HG02981 (cell line): ENCODE measurements around the gene HPS1.
A peak's percentile ranks its signal among the peaks of the same experiment; 100 is the strongest.

ENCODE experiments used
- ATAC-seq: cut with Tn5 transposase; IDR thresholded peaks from one replicate; pipeline ENCODE4 v1.9.1; 2021; ENCODE audit warnings: mild to moderate bottlenecking, moderate library complexity; ENCODE audit not compliant: unreplicated experiment

Gene HPS1

GRCh38 chr10:98446661-98447221 lies at the start of gene HPS1:
Gene HPS1, minus strand, starts transcription at chr10:98446935. Its CDS starts 3,695 bp downstream, at chr10:98443240.
- peak; percentile 86 for ATAC-seq

- ATAC-seq = no peak
These were observed 46.0 kb upstream of the HPS1 start for GRCh38 chr10:98492763-98493162.

- no peak for ATAC-seq
These were observed 43.1 kb upstream of the HPS1 start for GRCh38 chr10:98489561-98490481.

GRCh38 chr10:98488669-98489430 lies 42.1 kb upstream of the HPS1 start:
- no peak for ATAC-seq

- ATAC-seq = no peak
These were observed 40.9 kb upstream of the HPS1 start for GRCh38 chr10:98487649-98488048.

- no peak for ATAC-seq
These were observed 39.7 kb upstream of the HPS1 start for GRCh38 chr10:98486421-98486820.

GRCh38 chr10:98485959-98486358 lies 39.2 kb upstream of the HPS1 start:
- no peak for ATAC-seq

GRCh38 chr10:98483658-98484057 lies 36.9 kb upstream of the HPS1 start:
- ATAC-seq = no peak

- no peak for ATAC-seq
These were observed 35.4 kb upstream of the HPS1 start for GRCh38 chr10:98482096-98482495.

GRCh38 chr10:98481404-98481945 lies 34.7 kb upstream of the HPS1 start:
- ATAC-seq = no peak

- ATAC-seq = no peak
These were observed 31.9 kb upstream of the HPS1 start for GRCh38 chr10:98478430-98479222.

- ATAC-seq = no peak
These were observed 31.1 kb upstream of the HPS1 start for GRCh38 chr10:98477861-98478260.

- peak; percentile 76 for ATAC-seq
These were observed 27.9 kb upstream of the HPS1 start for GRCh38 chr10:98474628-98475027.

- no peak for ATAC-seq
These were observed 25.5 kb upstream of the HPS1 start for GRCh38 chr10:98472196-98472595.

- ATAC-seq = no peak
These were observed 24.1 kb upstream of the HPS1 start for GRCh38 chr10:98470850-98471249.

GRCh38 chr10:98469001-98469931 lies 22.5 kb upstream of the HPS1 start:
- no peak for ATAC-seq

GRCh38 chr10:98467506-98468318 lies 21.0 kb upstream of the HPS1 start:
- peak; percentile 88 for ATAC-seq

GRCh38 chr10:98466861-98467505 lies 20.2 kb upstream of the HPS1 start:
- no peak for ATAC-seq
